ENCODE results near the gene RXRA.

Gene RXRA

GRCh38 chr9:134356496-134357470 is 30.5 kb downstream of the RXRA start:
- DNase-seq, result no peak

GRCh38 chr9:134357631-134358025 is 31.4 kb downstream of the RXRA start:
- no peak for DNase-seq

- DNase-seq, result no peak
Measured at GRCh38 chr9:134358026-134358661, 31.9 kb downstream of the RXRA start.

- no peak for DNase-seq
Measured at GRCh38 chr9:134358662-134359319, 32.5 kb downstream of the RXRA start.

- no peak for DNase-seq
Measured at GRCh38 chr9:134359493-134360179, 33.4 kb downstream of the RXRA start.

GRCh38 chr9:134360180-134360759 is 34.0 kb downstream of the RXRA start:
- DNase-seq, result no peak

- no peak for DNase-seq
Measured at GRCh38 chr9:134360897-134361296, 34.6 kb downstream of the RXRA start.

GRCh38 chr9:134361426-134361825 is 35.2 kb downstream of the RXRA start:
- no peak for DNase-seq

- DNase-seq, result no peak
Measured at GRCh38 chr9:134361843-134362414, 35.7 kb downstream of the RXRA start.

- DNase-seq, result no peak
Measured at GRCh38 chr9:134363450-134363849, 37.2 kb downstream of the RXRA start.

GRCh38 chr9:134364391-134365114 is 38.3 kb downstream of the RXRA start:
- peak; percentile 18 for DNase-seq

- no peak for DNase-seq
Measured at GRCh38 chr9:134365115-134365596, 38.9 kb downstream of the RXRA start.

GRCh38 chr9:134365791-134366222 is 39.6 kb downstream of the RXRA start:
- DNase-seq, result no peak

GRCh38 chr9:134366223-134367031 is 40.2 kb downstream of the RXRA start:
- DNase-seq, result no peak

- DNase-seq, result no peak
Measured at GRCh38 chr9:134367061-134367460, 40.8 kb downstream of the RXRA start.

GRCh38 chr9:134367791-134368490 is 41.7 kb downstream of the RXRA start:
- no peak for DNase-seq

- no peak for DNase-seq
Measured at GRCh38 chr9:134368571-134368970, 42.3 kb downstream of the RXRA start.

GRCh38 chr9:134369416-134370212 is 43.4 kb downstream of the RXRA start:
- no peak for DNase-seq

- no peak for DNase-seq
Measured at GRCh38 chr9:134370213-134370492, 43.9 kb downstream of the RXRA start.
